ENCODE data around the gene NUDT1. TPM values are rescaled to one million over a fixed set of nuclear protein-coding genes. Genes with fewer than 3 reads are reported as not detected.

NUDT1 gene
- total and polyA plus RNA-seq, 2 donors (not counting 3 experiments of a cell fraction or from before 2014, with no cell fraction given) = 23.9 to 25.9 TPM

GRCh38 chr7:2209146-2209960 is 32.7 kb upstream of the NUDT1 start:
- ChIA-PET POLR2A (no interaction called here), CTCF (interaction anchor here (0.6 to 3.3 kb wide), 23 partner anchors 9 to 653 kb away, joined by 3 to 36 read pairs (median 4); partner anchors contain the start of gene TMEM184A)
- no TSS peak for BruUV-seq (replicated peaks)
- Histone ChIP-seq H3K36me3 (ENCODE audit: control insufficient read depth in 2 of 2, extremely low read depth in 1 of 2, insufficient read depth in 2 of 2, low read length in 2 of 2) (peaks cover 3 to 17% of the 10 kb centered on the region in 2 experiments), H3K9me3 (replicated peaks; ENCODE audit: control insufficient read depth, insufficient read depth, low read length) (no peaks in the 10 kb centered on the region), H4K20me1 (replicated peaks; ENCODE audit: control insufficient read depth, extremely low read depth, insufficient read depth, low read length) (no peaks in the 10 kb centered on the region), H3K79me2 (ENCODE audit: control insufficient read depth, insufficient read depth, low read length) (no peaks in the 10 kb centered on the region), H3K27ac (ENCODE audit: insufficient read depth, low read depth, low read length) (no peak overlapping the region), H3K4me3 (replicated peaks in 1 of 3; ENCODE audit: insufficient read depth in 1 of 3, low read depth in 1 of 3, low read length in 3 of 3) (no peak overlapping the region), H3K27me3 (ENCODE audit: control insufficient read depth in 2 of 2, insufficient read depth in 2 of 2, low read length in 2 of 2) (no peaks in the 10 kb centered on the region), H3K4me1 (ENCODE audit: control insufficient read depth, extremely low read depth, insufficient read depth, low read length) (no peaks in the 10 kb centered on the region), H3K4me2 (ENCODE audit: insufficient read depth, low read length) (no peak overlapping the region), H3K9me1 (replicated peaks; ENCODE audit: control insufficient read depth, extremely low read depth, insufficient read depth, low read length) (no peaks in the 10 kb centered on the region), H2AFZ (ENCODE audit: low read depth, low read length) (no peak overlapping the region), H3K9ac (replicated peaks; ENCODE audit: extremely low read depth, insufficient read depth, low read length) (no peak overlapping the region)
- DNase-seq (ENCODE audit: low read depth, low spot score) (peak; percentile 55), FAIRE-seq (peak; percentile 57)
- dilution Hi-C loops (cut with MboI; ENCODE audit: extremely low pct_ligation_motif_present, low sequenced_read_pairs) (no loop called here), intact Hi-C loops (cut with micrococcal nuclease) (loop anchor here (1.0 to 2.0 kb wide), 3 partner anchors 105 to 630 kb away; no protein-coding TSS in a partner anchor)
- no peak for TF ChIP-seq JUN (IDR thresholded peaks at IDR 0.05; ENCODE audit: borderline replicate concordance, insufficient read depth, insufficient read length, low read depth)
- TF ChIP-seq, protein P1, sequence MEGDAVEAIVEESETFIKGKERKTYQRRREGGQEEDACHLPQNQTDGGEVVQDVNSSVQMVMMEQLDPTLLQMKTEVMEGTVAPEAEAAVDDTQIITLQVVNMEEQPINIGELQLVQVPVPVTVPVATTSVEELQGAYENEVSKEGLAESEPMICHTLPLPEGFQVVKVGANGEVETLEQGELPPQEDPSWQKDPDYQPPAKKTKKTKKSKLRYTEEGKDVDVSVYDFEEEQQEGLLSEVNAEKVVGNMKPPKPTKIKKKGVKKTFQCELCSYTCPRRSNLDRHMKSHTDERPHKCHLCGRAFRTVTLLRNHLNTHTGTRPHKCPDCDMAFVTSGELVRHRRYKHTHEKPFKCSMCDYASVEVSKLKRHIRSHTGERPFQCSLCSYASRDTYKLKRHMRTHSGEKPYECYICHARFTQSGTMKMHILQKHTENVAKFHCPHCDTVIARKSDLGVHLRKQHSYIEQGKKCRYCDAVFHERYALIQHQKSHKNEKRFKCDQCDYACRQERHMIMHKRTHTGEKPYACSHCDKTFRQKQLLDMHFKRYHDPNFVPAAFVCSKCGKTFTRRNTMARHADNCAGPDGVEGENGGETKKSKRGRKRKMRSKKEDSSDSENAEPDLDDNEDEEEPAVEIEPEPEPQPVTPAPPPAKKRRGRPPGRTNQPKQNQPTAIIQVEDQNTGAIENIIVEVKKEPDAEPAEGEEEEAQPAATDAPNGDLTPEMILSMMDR (IDR thresholded peaks at IDR 0.05; ENCODE audit: extremely low read depth in 1 of 2, insufficient read depth in 1 of 2, low read depth in 1 of 2, low read length in 2 of 2) = peak; percentile 69 to 93

DNA sequence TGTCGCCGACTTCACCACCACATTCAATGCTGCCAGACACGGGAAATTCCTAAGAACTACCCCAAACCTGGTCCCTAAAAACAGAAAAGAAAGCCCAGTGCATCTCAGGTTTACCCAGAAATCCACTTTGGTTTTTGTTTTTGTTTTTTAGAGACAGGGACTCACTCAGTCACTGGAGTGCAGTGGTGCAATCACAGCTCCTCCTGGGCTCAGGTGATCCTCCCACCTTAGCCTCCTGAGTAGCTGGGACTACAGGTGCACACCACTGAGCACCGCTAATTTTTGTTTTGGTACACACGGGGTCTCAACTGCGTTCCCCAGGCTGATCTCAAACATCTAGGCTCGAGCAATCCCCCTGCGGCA is 32.1 kb upstream of the NUDT1 start:
- TF ChIP-seq MAX (IDR thresholded peaks at IDR 0.05; ENCODE audit: insufficient read depth, insufficient read length) = no peak
- TF ChIP-seq GATA2 (IDR thresholded peaks at IDR 0.05; ENCODE audit: insufficient read depth, insufficient read length, low read depth, low read length) = no peak
- TF ChIP-seq FOS (IDR thresholded peaks at IDR 0.05; ENCODE audit: borderline replicate concordance, insufficient read depth, low read length) = no peak
- TF ChIP-seq, protein P1 (IDR thresholded peaks at IDR 0.05; ENCODE audit: extremely low read depth in 1 of 2, insufficient read depth in 1 of 2, low read depth in 1 of 2, low read length in 2 of 2) = no peak
- no peak for TF ChIP-seq MYC (IDR thresholded peaks at IDR 0.05; ENCODE audit: low read depth, low read length)
- Histone ChIP-seq H3K9me1 (replicated peaks; ENCODE audit: control insufficient read depth, extremely low read depth, insufficient read depth, low read length) (no peaks in the 10 kb centered on the region), H3K27me3 (ENCODE audit: control insufficient read depth in 2 of 2, insufficient read depth in 2 of 2, low read length in 2 of 2) (no peaks in the 10 kb centered on the region), H3K4me1 (ENCODE audit: control insufficient read depth, extremely low read depth, insufficient read depth, low read length) (no peaks in the 10 kb centered on the region), H3K36me3 (ENCODE audit: control insufficient read depth in 2 of 2, extremely low read depth in 1 of 2, insufficient read depth in 2 of 2, low read length in 2 of 2) (peaks cover 3 to 21% of the 10 kb centered on the region in 2 experiments), H3K4me2 (ENCODE audit: insufficient read depth, low read length) (no peak overlapping the region), H4K20me1 (replicated peaks; ENCODE audit: control insufficient read depth, extremely low read depth, insufficient read depth, low read length) (no peaks in the 10 kb centered on the region), H3K79me2 (ENCODE audit: control insufficient read depth, insufficient read depth, low read length) (no peaks in the 10 kb centered on the region), H3K9ac (replicated peaks; ENCODE audit: extremely low read depth, insufficient read depth, low read length) (no peak overlapping the region), H3K27ac (ENCODE audit: insufficient read depth, low read depth, low read length) (no peak overlapping the region), H2AFZ (ENCODE audit: low read depth, low read length) (no peak overlapping the region), H3K4me3 (replicated peaks in 1 of 3; ENCODE audit: insufficient read depth in 1 of 3, low read depth in 1 of 3, low read length in 3 of 3) (no peak overlapping the region), H3K9me3 (replicated peaks; ENCODE audit: control insufficient read depth, insufficient read depth, low read length) (no peaks in the 10 kb centered on the region)
- ChIA-PET CTCF (interaction anchor here (0.6 to 3.3 kb wide), 19 partner anchors 9 to 636 kb away, joined by 3 to 36 read pairs (median 5); no protein-coding TSS in a partner anchor), POLR2A (no interaction called here)
- no TSS peak for BruUV-seq (replicated peaks)
- dilution Hi-C loops (cut with MboI; ENCODE audit: extremely low pct_ligation_motif_present, low sequenced_read_pairs) (no loop called here), intact Hi-C loops (cut with micrococcal nuclease) (loop anchor here (1.0 to 2.0 kb wide), 3 partner anchors 105 to 631 kb away; no protein-coding TSS in a partner anchor)
- DNase-seq (ENCODE audit: low read depth, low spot score) = no peak
- FAIRE-seq = no peak

All from endothelial cell of umbilical vein (primary cell).